Activated naive CD8-positive, alpha-beta T cell treated with anti-CD3 and anti-CD28 coated beads, Interleukin-2, amount 10 ng/mL, durations not matched to agents 7 days and 5 days (primary cell): ENCODE measurements around the gene HOXC10. TPM values are rescaled to one million over a fixed set of nuclear protein-coding genes. Genes with fewer than 3 reads are reported as not detected.

ENCODE experiments used
- ATAC-seq: fragments of 150-1000 bp; cut with Tn5 transposase; one replicate; pipeline ENCODE4 v1.10.0; 2021; ENCODE audit warnings: low read depth, moderate library complexity
- POLR2A ChIA-PET: fragments of 350-600 bp; sonication (Branson Sonifier 250); formaldehyde crosslinking; loops from one replicate; lab custom pipeline; 2021; ENCODE audit warnings: antibody characterized with exemption; lab: Charles Lee
- DNase-seq: peaks from one replicate; pipeline ENCODE4 v3.0.0; 2021
- H3K27ac Mint-ChIP-seq: one replicate; pipeline ENCODE4 v1.8.0; 2022; ENCODE audit warnings: mild to moderate bottlenecking, mixed read lengths
- H3K27me3 Mint-ChIP-seq: one replicate; pipeline ENCODE4 v1.8.0; 2022; ENCODE audit warnings: mild to moderate bottlenecking, moderate library complexity, mixed read lengths
- H3K36me3 Mint-ChIP-seq: one replicate; pipeline ENCODE4 v1.8.0; 2021; ENCODE audit warnings: mild to moderate bottlenecking, mixed read lengths
- H3K4me1 Mint-ChIP-seq: one replicate; pipeline ENCODE4 v1.8.0; 2021; ENCODE audit warnings: mixed read lengths
- H3K4me3 Mint-ChIP-seq: one replicate; pipeline ENCODE4 v1.8.0; 2022; ENCODE audit warnings: mild to moderate bottlenecking, moderate library complexity, mixed read lengths
- H3K9me3 Mint-ChIP-seq: one replicate; pipeline ENCODE4 v1.8.0; 2021; ENCODE audit warnings: mixed read lengths
- total RNA-seq, 2 experiments: library from RNA; stranded (reverse); gene quantifications; one replicate each; pipeline ENCODE4 v1.2.3, GENCODE V29; 2021

Gene HOXC10
- total RNA-seq, 2 experiments from 2014 or later: not detected

DNA sequence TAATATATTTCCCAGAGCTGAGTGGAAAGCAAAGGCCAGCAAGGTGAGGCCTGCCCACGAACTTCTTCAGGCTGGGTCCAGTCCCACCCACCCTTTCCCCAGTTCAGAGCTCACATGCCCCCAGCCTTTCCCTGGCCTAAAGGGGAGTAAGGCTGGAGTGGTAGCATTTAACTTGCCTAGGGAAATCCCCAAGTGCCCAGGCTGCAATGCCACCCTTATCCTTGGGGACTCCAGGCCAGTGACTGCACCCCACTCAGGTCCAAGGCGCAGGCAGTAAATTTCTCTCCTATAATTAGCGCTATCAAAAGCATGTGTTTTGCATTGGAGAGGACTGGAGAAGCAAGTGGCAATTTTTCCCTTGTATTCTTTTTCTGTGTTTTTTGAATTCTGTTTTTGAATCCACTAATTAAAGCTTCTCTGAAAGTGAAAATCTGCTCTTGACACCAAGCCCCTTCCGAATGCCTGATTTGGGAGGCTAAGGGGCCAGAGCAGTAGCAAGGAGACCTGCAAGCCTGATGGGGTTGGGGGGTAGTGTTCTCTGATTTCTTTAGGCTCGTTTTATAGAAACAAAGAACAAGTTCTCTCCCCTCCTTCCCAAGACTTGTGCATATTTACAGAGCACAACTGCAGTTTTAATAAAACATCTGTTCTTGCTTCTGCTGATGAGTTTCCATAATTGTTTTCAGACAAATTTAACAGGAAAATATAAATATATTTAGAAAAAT lies 39.8 kb downstream of the HOXC10 start:
- ATAC-seq (no peak), DNase-seq (no peak)
- peaks cover 89% of the 10 kb centered on the region for H3K27me3 Mint-ChIP-seq
- peaks cover 16% of the 10 kb centered on the region for H3K4me1 Mint-ChIP-seq
- POLR2A ChIA-PET: no interaction called here
- no peak overlapping the region for H3K27ac Mint-ChIP-seq
- no peaks in the 10 kb centered on the region for H3K36me3 Mint-ChIP-seq
- no peaks in the 10 kb centered on the region for H3K9me3 Mint-ChIP-seq
- H3K4me3 Mint-ChIP-seq: no peak overlapping the region

DNA sequence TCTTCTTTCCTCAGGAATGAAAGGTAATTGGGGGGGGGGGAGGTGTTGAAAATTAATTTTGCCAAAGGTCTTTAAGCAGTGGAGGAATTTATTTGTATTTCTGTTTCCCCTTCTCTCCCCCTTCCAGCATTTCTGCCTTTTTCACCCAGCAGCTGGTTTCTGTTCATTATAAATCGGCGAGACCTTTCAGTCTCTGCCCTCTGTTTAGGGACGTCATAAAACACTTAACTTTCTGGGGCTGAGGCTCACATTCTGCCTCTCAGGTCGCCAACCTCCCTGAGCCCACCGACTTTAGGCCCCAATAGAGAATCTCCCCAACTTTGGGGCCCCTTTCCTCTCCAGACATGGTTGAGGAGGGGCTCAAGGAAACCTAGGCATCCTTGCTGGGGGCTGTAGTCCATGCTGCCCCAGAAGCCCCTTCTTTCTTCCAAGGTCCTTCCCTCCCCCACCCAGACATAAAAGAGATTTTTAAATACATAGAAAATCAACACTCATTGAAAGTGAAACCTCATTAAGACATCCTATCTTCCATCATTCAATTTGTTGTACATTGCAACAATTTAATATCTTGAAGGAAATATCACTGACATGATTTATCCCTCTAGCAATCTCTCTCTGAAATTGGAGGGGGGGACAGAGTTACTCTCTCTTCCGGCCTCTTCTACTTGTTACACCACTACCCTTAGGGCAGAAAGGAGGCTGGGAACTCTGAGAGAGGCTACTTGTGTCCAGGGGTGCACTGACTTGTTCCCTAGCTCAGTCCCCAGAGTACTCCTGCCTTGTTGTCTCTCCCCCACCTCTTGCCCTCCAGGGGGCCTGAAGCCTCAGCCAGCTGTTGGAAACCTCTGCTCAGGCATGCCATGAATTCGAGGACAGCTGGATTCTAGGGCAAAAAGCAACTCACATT lies 40.8 kb downstream of the HOXC10 start:
- Mint-ChIP-seq H3K27me3 (peaks cover 91% of the 10 kb centered on the region), H3K27ac (no peak overlapping the region), H3K4me3 (no peak overlapping the region), H3K36me3 (no peaks in the 10 kb centered on the region), H3K4me1 (peaks cover 17% of the 10 kb centered on the region), H3K9me3 (no peaks in the 10 kb centered on the region)
- POLR2A ChIA-PET: no interaction called here
- no peak for ATAC-seq
- no peak for DNase-seq

DNA sequence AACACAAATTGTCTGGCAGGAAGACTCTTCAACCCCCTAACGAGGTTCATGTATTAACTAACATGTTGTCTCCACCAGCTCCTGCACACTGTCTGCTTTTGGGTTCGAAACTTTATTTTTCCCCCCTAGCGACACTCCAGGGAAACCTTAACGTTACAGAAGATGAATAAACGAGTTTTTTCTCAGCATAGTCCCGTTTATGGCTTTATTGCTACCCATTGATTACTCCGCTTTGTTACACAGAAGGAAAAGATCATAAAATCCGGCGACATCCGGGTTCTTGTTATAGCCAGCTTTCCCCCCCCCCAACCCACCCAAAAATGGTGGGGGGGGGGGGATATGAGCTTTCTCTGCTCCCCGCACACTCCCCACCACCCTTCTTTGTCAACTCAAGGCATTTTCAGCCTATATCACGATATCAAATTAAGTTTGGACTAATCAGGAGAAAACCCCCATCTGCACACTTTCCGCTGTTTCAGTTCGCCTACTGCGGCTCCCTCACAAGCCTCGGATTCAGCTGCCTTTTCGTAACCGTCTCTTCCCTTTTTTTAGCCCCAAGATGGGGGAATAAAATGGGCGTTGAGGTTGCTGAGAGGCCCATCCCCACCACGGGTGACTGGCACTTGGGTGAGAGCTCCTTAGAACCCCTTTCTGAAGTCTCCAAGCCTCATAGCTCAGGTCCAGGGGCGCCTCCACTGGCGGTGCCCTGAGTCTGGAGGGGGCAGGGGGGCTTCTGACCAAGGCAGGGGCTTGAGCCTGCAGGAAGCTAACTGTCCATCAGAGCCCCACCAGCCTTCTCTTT lies 41.9 kb downstream of the HOXC10 start:
- Mint-ChIP-seq H3K4me3 (peak overlapping the region; percentile 33), H3K36me3 (no peaks in the 10 kb centered on the region), H3K27me3 (peaks cover 91% of the 10 kb centered on the region), H3K4me1 (peaks cover 16% of the 10 kb centered on the region), H3K9me3 (no peaks in the 10 kb centered on the region), H3K27ac (no peak overlapping the region)
- ATAC-seq (no peak), DNase-seq (no peak)
- POLR2A ChIA-PET: interaction anchor here (0.7 kb wide), 1 partner anchor 9 kb away, joined by 3 read pairs; no protein-coding TSS in a partner anchor

DNA sequence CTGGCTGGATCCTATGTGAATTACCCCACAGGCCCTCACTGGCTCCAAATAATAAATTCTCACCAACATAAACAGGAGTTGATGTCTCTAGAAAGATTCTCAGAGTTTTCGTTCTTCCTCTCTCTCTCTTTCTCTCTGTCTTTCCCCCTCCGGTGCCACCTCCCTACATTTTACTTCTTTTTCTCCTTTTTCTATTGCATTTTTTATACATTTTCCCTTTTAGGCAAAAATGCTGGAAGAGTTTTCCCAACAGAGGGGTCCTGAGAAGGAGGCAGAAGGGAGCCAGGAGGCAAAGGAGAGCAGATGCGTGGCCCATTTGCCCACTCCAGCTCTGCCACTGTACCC lies 42.5 kb downstream of the HOXC10 start:
- peaks cover 91% of the 10 kb centered on the region for H3K27me3 Mint-ChIP-seq
- no peaks in the 10 kb centered on the region for H3K36me3 Mint-ChIP-seq
- H3K9me3 Mint-ChIP-seq: no peaks in the 10 kb centered on the region
- DNase-seq (no peak), ATAC-seq (no peak)
- no peak overlapping the region for H3K4me3 Mint-ChIP-seq
- H3K4me1 Mint-ChIP-seq: peaks cover 17% of the 10 kb centered on the region
- POLR2A ChIA-PET: no interaction called here
- H3K27ac Mint-ChIP-seq: no peak overlapping the region

DNA sequence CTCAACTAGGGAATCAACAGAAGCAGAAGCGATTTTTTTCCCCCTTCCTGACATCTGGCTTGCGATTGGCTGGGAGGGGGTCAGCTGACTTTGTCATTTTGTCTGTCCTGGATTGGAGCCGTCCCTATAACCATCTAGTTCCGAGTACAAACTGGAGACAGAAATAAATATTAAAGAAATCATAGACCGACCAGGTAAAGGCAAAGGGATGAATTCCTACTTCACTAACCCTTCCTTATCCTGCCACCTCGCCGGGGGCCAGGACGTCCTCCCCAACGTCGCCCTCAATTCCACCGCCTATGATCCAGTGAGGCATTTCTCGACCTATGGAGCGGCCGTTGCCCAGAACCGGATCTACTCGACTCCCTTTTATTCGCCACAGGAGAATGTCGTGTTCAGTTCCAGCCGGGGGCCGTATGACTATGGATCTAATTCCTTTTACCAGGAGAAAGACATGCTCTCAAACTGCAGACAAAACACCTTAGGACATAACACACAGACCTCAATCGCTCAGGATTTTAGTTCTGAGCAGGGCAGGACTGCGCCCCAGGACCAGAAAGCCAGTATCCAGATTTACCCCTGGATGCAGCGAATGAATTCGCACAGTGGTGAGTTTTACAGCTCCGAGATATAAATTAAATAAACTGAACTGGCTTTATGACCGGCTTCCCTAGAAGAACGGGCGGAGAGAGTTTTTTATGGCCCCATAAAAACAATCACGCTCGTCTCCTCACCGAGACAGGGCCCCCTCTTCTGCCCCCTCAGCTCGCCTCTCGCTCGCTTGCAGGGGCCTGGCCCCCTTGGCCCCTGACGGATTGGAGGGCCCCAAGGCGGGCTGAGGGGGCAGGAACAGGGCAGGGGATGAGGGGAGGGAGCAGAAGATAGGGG lies 43.6 kb downstream of the HOXC10 start, which contains the start of gene HOXC6:
Gene HOXC6, plus strand, starts transcription at position 127 of the 888 bp plus-strand sequence. Its CDS starts 82 bp downstream, at position 209.
- no peak within 1 kb of the TSS for H3K27ac Mint-ChIP-seq
- ATAC-seq: no peak
- POLR2A ChIA-PET: interaction anchor here (0.5 kb wide), 1 partner anchor 20 kb away, joined by 4 read pairs; the partner anchor contains the start of gene HOXC8
- DNase-seq: no peak
- H3K4me1 Mint-ChIP-seq: peaks cover 22% of the 10 kb centered on the region
- peak within 1 kb of the TSS; percentile 2 for H3K4me3 Mint-ChIP-seq
- H3K36me3 Mint-ChIP-seq: no peaks in the 10 kb centered on the region
- H3K9me3 Mint-ChIP-seq: no peaks in the 10 kb centered on the region
- H3K27me3 Mint-ChIP-seq: peaks cover 91% of the 10 kb centered on the region

DNA sequence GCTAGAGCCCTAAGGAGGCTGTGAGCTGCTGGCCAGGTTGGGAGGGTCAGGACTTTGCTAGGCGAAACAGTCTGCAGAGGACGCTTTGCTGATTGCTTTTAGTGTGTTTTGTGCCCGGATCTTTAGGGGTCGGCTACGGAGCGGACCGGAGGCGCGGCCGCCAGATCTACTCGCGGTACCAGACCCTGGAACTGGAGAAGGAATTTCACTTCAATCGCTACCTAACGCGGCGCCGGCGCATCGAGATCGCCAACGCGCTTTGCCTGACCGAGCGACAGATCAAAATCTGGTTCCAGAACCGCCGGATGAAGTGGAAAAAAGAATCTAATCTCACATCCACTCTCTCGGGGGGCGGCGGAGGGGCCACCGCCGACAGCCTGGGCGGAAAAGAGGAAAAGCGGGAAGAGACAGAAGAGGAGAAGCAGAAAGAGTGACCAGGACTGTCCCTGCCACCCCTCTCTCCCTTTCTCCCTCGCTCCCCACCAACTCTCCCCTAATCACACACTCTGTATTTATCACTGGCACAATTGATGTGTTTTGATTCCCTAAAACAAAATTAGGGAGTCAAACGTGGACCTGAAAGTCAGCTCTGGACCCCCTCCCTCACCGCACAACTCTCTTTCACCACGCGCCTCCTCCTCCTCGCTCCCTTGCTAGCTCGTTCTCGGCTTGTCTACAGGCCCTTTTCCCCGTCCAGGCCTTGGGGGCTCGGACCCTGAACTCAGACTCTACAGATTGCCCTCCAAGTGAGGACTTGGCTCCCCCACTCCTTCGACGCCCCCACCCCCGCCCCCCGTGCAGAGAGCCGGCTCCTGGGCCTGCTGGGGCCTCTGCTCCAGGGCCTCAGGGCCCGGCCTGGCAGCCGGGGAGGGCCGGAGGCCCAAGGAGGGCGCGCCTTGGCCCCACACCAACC lies 44.8 kb downstream of the HOXC10 start:
- no peak overlapping the region for H3K4me3 Mint-ChIP-seq
- peaks cover 25% of the 10 kb centered on the region for H3K4me1 Mint-ChIP-seq
- POLR2A ChIA-PET: no interaction called here
- DNase-seq: no peak
- no peak overlapping the region for H3K27ac Mint-ChIP-seq
- H3K27me3 Mint-ChIP-seq: peaks cover 92% of the 10 kb centered on the region
- no peaks in the 10 kb centered on the region for H3K36me3 Mint-ChIP-seq
- no peaks in the 10 kb centered on the region for H3K9me3 Mint-ChIP-seq
- ATAC-seq: no peak

DNA sequence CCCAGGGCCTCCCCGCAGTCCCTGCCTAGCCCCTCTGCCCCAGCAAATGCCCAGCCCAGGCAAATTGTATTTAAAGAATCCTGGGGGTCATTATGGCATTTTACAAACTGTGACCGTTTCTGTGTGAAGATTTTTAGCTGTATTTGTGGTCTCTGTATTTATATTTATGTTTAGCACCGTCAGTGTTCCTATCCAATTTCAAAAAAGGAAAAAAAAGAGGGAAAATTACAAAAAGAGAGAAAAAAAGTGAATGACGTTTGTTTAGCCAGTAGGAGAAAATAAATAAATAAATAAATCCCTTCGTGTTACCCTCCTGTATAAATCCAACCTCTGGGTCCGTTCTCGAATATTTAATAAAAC lies 45.5 kb downstream of the HOXC10 start:
- H3K27ac Mint-ChIP-seq: no peak overlapping the region
- no peak for ATAC-seq
- H3K4me1 Mint-ChIP-seq: peaks cover 26% of the 10 kb centered on the region
- no peak overlapping the region for H3K4me3 Mint-ChIP-seq
- H3K9me3 Mint-ChIP-seq: no peaks in the 10 kb centered on the region
- POLR2A ChIA-PET: no interaction called here
- no peak for DNase-seq
- peaks cover 92% of the 10 kb centered on the region for H3K27me3 Mint-ChIP-seq
- no peaks in the 10 kb centered on the region for H3K36me3 Mint-ChIP-seq

DNA sequence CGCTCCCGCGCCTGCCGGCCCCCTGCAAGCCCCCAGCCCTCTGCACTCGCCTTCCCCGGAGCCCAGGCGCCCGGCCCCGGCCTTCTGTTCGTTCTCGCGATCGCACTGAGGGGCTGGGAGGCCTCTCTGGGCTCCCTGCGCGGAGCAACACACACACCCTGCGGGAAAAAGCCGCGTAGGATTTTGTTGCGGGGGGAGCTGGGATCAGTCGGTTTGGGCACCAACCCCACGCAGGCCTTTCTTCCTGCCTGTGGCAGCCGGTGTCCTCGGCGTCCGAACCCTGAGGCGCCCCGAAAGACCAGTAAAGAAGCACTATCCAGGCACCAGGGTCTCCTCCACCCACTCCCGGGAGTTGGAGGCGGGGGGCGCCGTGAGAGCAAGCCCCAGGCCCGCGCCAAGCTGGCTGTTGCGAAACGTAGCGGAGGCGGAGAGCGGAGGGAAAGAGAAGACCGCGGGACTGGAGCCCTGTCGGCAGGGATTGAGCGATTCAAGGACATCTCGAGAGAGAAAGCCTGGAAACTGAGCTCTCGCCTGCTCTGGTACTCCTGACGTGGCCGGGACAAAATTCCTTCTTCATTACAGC lies 46.0 kb downstream of the HOXC10 start:
- POLR2A ChIA-PET: no interaction called here
- no peak overlapping the region for H3K27ac Mint-ChIP-seq
- H3K9me3 Mint-ChIP-seq: no peaks in the 10 kb centered on the region
- ATAC-seq (no peak), DNase-seq (no peak)
- H3K36me3 Mint-ChIP-seq: no peaks in the 10 kb centered on the region
- no peak overlapping the region for H3K4me3 Mint-ChIP-seq
- H3K4me1 Mint-ChIP-seq: peaks cover 23% of the 10 kb centered on the region
- H3K27me3 Mint-ChIP-seq: peaks cover 92% of the 10 kb centered on the region

DNA sequence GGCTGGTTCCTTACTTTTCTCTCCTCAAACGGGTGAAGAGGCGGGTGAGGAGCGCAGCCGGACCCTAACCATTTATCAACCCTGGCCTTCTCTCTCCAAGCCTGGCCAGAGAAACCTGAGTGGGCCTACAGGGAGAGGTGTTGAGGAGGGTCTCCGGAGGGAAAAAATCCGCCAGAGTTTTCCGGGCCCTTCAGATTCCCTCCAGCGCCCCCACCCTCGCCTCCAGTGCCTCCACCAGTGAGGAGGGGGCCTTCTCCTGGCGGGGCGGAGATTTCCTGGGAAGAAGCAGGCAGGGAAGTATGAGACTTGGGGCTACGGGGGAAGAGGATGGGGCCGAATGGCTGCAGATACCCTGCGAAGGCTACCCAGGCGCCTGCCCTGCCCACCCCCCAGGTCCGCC lies 46.5 kb downstream of the HOXC10 start:
- DNase-seq (no peak), ATAC-seq (no peak)
- H3K4me1 Mint-ChIP-seq: peaks cover 21% of the 10 kb centered on the region
- no peak overlapping the region for H3K27ac Mint-ChIP-seq
- H3K36me3 Mint-ChIP-seq: no peaks in the 10 kb centered on the region
- no peak overlapping the region for H3K4me3 Mint-ChIP-seq
- peaks cover 92% of the 10 kb centered on the region for H3K27me3 Mint-ChIP-seq
- POLR2A ChIA-PET: no interaction called here
- no peaks in the 10 kb centered on the region for H3K9me3 Mint-ChIP-seq

DNA sequence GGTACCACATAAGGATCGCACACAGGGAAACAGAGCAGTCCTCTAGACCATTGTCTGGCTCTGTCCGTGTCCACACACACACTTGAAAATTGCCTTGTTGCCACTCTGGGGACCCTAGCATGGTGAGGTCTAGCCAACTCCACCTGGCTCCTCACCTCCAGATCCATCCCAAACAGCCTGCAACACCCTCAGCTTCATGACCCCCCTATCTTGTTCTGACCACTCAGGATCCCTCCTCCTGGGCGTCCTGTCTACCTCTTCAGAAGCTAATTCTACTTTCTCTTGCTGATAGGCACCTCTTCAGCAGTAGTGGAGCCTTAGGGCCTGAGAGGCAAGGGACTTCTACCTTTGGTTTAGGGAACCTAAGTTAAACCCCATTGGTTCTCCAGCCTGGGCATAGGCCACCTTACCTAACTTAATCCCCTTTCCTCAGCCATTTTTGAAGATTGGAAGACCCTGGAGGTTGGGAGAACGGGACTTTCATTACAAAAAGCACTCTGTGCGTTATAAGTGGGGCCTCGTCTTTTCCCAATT lies 47.2 kb downstream of the HOXC10 start:
- peaks cover 19% of the 10 kb centered on the region for H3K4me1 Mint-ChIP-seq
- H3K27me3 Mint-ChIP-seq: peaks cover 92% of the 10 kb centered on the region
- POLR2A ChIA-PET: interaction anchor here (0.7 to 1.3 kb wide), 2 partner anchors 69 to 158 kb away, joined by 4 to 8 read pairs; no protein-coding TSS in a partner anchor
- H3K27ac Mint-ChIP-seq: no peak overlapping the region
- no peak overlapping the region for H3K4me3 Mint-ChIP-seq
- H3K36me3 Mint-ChIP-seq: no peaks in the 10 kb centered on the region
- DNase-seq (no peak), ATAC-seq (no peak)
- H3K9me3 Mint-ChIP-seq: no peaks in the 10 kb centered on the region

DNA sequence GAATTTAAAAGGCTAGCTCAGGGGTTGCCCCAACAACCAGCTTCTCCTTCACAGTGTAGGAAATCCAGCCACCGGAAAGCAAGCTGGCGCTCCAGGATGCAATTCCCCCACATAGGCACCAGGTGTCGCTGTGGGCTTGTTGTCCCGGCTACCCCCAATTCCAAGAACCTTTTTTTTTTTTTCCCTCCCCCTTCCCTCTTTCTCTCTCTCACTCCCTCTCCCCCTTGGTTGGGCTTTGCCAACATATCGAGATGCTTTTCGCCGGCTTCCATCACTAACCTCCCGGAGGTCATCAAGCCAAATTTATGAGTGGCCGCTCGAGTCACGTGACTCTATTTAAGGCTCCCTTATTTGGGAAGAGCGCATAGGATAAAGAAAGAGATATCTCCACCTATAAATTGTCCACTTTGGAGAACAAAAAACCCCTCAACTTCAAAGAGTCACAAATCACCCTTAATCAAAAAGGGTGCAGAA lies 47.7 kb downstream of the HOXC10 start, which contains the start of gene HOXC5:
Gene HOXC5, plus strand, starts transcription at position 424 of the 474 bp plus-strand sequence. CDS start 73 bp downstream, outside the sequence.
- ATAC-seq: no peak
- peaks cover 19% of the 10 kb centered on the region for H3K4me1 Mint-ChIP-seq
- H3K9me3 Mint-ChIP-seq: no peaks in the 10 kb centered on the region
- POLR2A ChIA-PET: interaction anchor here (0.6 to 1.3 kb wide), 3 partner anchors 24 to 157 kb away, joined by 3 to 8 read pairs (median 4); partner anchors contain the start of gene HOXC8
- no peaks in the 10 kb centered on the region for H3K36me3 Mint-ChIP-seq
- peaks cover 92% of the 10 kb centered on the region for H3K27me3 Mint-ChIP-seq
- peak; percentile 70 for DNase-seq
- H3K4me3 Mint-ChIP-seq: peak within 1 kb of the TSS; percentile 54
- H3K27ac Mint-ChIP-seq: no peak within 1 kb of the TSS
